Fibroblast of lung (primary cell): ENCODE data around the gene ESR2. TPM values are rescaled to one million over a fixed set of nuclear protein-coding genes. Genes with fewer than 3 reads are reported as not detected.

Source experiments
- DNase-seq, 2 donors: peaks; one replicate each; pipeline versions ENCODE4 v3.0.0 to v3.0.0-alpha.2; 2010; ENCODE audit warnings: low read depth in 2 of 2
- H2AFZ ChIP-seq: 2 replicates; pipeline ENCODE4 v1.5.1; 2012; ENCODE audit warnings: low read length, control low read depth, inconsistent platforms
- H3K27ac ChIP-seq: 2 replicates; pipeline ENCODE4 v1.5.1; 2011; ENCODE audit warnings: low read length, control low read depth; ENCODE audit not compliant: insufficient read depth
- H3K27me3 ChIP-seq: 2 replicates; pipeline ENCODE4 v1.5.1; 2011; ENCODE audit warnings: mild to moderate bottlenecking, low read length; ENCODE audit not compliant: control insufficient read depth, insufficient read depth
- H3K36me3 ChIP-seq: 2 replicates; pipeline ENCODE4 v1.5.1; 2011; ENCODE audit warnings: low read length; ENCODE audit not compliant: control insufficient read depth, insufficient read depth
- H3K4me1 ChIP-seq: 2 replicates; pipeline ENCODE4 v1.5.1; 2011; ENCODE audit warnings: low read length; ENCODE audit not compliant: control insufficient read depth, insufficient read depth; ENCODE audit errors: extremely low read depth
- H3K4me2 ChIP-seq: 2 replicates; pipeline ENCODE4 v1.5.1; 2011; ENCODE audit warnings: low read length, control low read depth; ENCODE audit not compliant: insufficient read depth; ENCODE audit errors: extremely low read depth
- H3K4me3 ChIP-seq, 4 experiments: fragments of 200-600 bp in 1 of 4; sonication (generic) in 1 of 4; replicated peaks in 1 of 4; 2 replicates each; pipeline ENCODE4 v1.5.1; 2011 to 2016; ENCODE audit warnings: low read length in 4 of 4, low read depth in 3 of 4, mild to moderate bottlenecking in 3 of 4, control low read depth in 2 of 4, inconsistent platforms in 1 of 4, mixed read lengths in 1 of 4; ENCODE audit not compliant: insufficient read depth in 1 of 4; ENCODE audit errors: control extremely low read depth in 1 of 4
- H3K79me2 ChIP-seq: 2 replicates; pipeline ENCODE4 v1.5.1; 2012; ENCODE audit warnings: mild to moderate bottlenecking, low read length, inconsistent platforms; ENCODE audit not compliant: control insufficient read depth, insufficient read depth
- H3K9ac ChIP-seq: 2 replicates; pipeline ENCODE4 v1.5.1; 2011; ENCODE audit warnings: mild to moderate bottlenecking, low read length, control low read depth; ENCODE audit not compliant: insufficient read depth
- H3K9me3 ChIP-seq: 2 replicates; pipeline ENCODE4 v1.5.1; 2012; ENCODE audit warnings: low read depth, low read length; ENCODE audit not compliant: control insufficient read depth, insufficient read depth
- H4K20me1 ChIP-seq: 2 replicates; pipeline ENCODE4 v1.5.1; 2011; ENCODE audit warnings: low read length; ENCODE audit not compliant: control insufficient read depth, insufficient read depth; ENCODE audit errors: extremely low read depth
- CTCF ChIP-seq, 2 donors: IDR thresholded peaks in 1 of 2; conservative IDR thresholded peaks in 1 of 2; 1 replicate in 1 of 2; 2 replicates in 1 of 2; pipeline ENCODE4 v1.5.1; 2011 to 2012; ENCODE audit warnings: low read length in 2 of 2, control low read depth in 1 of 2, inconsistent platforms in 1 of 2, low read depth in 1 of 2, mild to moderate bottlenecking in 1 of 2
- EZH2 ChIP-seq: IDR thresholded peaks from 2 replicates; pipeline ENCODE4 v1.5.1; 2012; ENCODE audit warnings: low read length, control low read depth, mild to moderate bottlenecking; ENCODE audit errors: missing control alignments
- polyA plus RNA-seq, 2 donors: library from polyadenylated mRNA; depleted of rRNA in 1 of 2; stranded (reverse) in 1 of 2; unstranded in 1 of 2; fragments of >200 nt; gene quantifications; 2 replicates each; pipeline ENCODE4 v1.2.1, GENCODE V29; 2011 to 2012; ENCODE audit warnings: missing spikeins in 1 of 2
- total RNA-seq: library from RNA; depleted of rRNA; stranded (reverse); fragments of >200 nt; gene quantifications from 2 replicates; pipeline ENCODE4 v1.2.1, GENCODE V29; 2014

The ESR2 gene
- total and polyA plus RNA-seq, 2 donors (not counting 1 experiment from before 2014, with no cell fraction given), result 0.02 to 0.66 TPM

- Histone ChIP-seq H3K27me3 (no peaks in the 10 kb centered on the region), H3K36me3 (no peaks in the 10 kb centered on the region), H3K79me2 (no peaks in the 10 kb centered on the region), H2AFZ (no peak overlapping the region), H3K4me2 (no peak overlapping the region), H3K27ac (no peak overlapping the region), H3K4me1 (no peaks in the 10 kb centered on the region), H3K4me3 (no peak overlapping the region), H3K9me3 (no peaks in the 10 kb centered on the region), H3K9ac (no peak overlapping the region), H4K20me1 (no peaks in the 10 kb centered on the region)
- no peak for DNase-seq
- TF ChIP-seq CTCF (conservative IDR thresholded peaks at IDR 0.05 in 1 of 2, IDR thresholded peaks at IDR 0.05 in 1 of 2; ENCODE audit: low read depth in 1 of 2, low read length in 2 of 2) (no peak), EZH2 (no peak)
Observed at GRCh38 chr14:64225151-64225757, 68.9 kb downstream of the ESR2 start.

GRCh38 chr14:64221391-64222003 is 72.7 kb downstream of the ESR2 start:
- Histone ChIP-seq H3K4me1 (no peaks in the 10 kb centered on the region), H3K79me2 (no peaks in the 10 kb centered on the region), H2AFZ (no peak overlapping the region), H3K4me3 (no peak overlapping the region), H3K27me3 (no peaks in the 10 kb centered on the region), H3K27ac (no peak overlapping the region), H4K20me1 (no peaks in the 10 kb centered on the region), H3K4me2 (no peak overlapping the region), H3K9ac (no peak overlapping the region), H3K9me3 (no peaks in the 10 kb centered on the region), H3K36me3 (no peaks in the 10 kb centered on the region)
- DNase-seq, result no peak
- TF ChIP-seq CTCF (conservative IDR thresholded peaks at IDR 0.05 in 1 of 2, IDR thresholded peaks at IDR 0.05 in 1 of 2; ENCODE audit: low read depth in 1 of 2, low read length in 2 of 2), result no peak
- TF ChIP-seq EZH2, result no peak

GRCh38 chr14:64220466-64220865 is 73.7 kb downstream of the ESR2 start:
- Histone ChIP-seq H3K4me1 (no peaks in the 10 kb centered on the region), H3K9me3 (no peaks in the 10 kb centered on the region), H3K36me3 (no peaks in the 10 kb centered on the region), H3K27ac (no peak overlapping the region), H2AFZ (no peak overlapping the region), H3K4me3 (no peak overlapping the region), H3K4me2 (no peak overlapping the region), H4K20me1 (no peaks in the 10 kb centered on the region), H3K9ac (no peak overlapping the region), H3K27me3 (no peaks in the 10 kb centered on the region), H3K79me2 (no peaks in the 10 kb centered on the region)
- no peak for TF ChIP-seq CTCF (conservative IDR thresholded peaks at IDR 0.05 in 1 of 2, IDR thresholded peaks at IDR 0.05 in 1 of 2; ENCODE audit: low read depth in 1 of 2, low read length in 2 of 2)
- no peak for TF ChIP-seq EZH2
- DNase-seq, result no peak
